ENCODE measurements around the gene DCDC2C.

DCDC2C gene

DNA sequence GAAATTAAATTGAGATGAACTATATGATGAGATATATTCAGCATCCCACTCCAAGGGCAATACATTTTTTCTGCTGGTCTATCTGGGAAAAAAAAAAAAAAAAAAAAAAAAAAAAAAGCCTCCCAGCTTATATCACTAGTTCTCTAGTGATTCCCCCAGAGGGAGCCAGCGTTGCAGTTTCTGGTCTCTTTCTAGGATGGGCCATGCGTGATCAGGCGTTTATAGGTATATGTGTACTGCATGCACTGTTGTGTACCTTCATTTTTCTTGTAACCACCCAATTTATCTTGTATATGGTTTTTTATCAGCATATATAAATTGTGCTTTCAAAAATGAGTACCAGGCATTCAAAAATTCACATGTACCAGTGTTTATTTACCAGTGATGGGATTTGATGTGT lies 35.1 kb downstream of the DCDC2C start:
- no peak overlapping the region for H3K4me3 ChIP-seq (ENCODE audit: low read length)
- TF ChIP-seq ZNF274 (IDR thresholded peaks at IDR 0.05; ENCODE audit: low read depth, low read length): no peak

DNA sequence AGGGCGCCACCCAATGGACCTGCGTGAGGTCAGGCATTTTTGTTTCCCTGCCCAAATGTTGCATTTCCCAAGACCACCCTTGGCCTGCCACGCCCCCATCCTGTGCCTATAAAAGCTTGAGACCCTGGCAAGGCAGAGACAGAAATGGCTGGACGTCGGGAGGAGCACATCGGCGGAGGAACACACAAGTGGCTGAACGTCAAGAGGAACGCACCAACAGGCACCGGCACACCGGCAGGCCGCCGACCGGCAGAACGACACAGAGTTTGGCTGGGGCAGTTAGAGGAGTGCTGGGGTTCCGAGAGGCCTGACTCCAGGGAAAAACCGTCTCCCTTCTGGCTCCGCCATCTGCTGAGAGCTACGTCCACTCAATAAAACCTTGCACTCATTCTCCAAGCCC lies 35.9 kb downstream of the DCDC2C start:
- TF ChIP-seq ZNF274 (IDR thresholded peaks at IDR 0.05; ENCODE audit: low read depth, low read length): no peak
- H3K4me3 ChIP-seq (ENCODE audit: low read length): no peak overlapping the region

DNA sequence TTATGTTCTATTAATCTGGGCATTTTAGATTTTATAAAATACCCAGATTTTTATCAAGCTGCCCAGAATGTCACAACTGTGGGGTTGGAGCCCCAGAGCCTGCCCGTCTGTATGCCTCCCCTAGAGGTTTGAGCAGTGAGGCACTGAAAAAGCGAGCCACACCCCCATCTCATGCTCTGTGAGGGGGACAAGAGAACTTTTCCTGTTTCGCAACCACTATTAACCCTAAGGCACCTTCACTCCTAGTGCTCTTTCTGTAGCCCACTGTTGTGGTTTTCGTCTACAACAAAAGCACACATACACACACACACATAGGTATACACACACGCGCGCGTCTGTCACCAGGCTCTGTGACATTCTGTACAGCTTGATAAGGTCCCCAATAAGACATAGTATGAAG lies 38.0 kb downstream of the DCDC2C start:
- no peak for TF ChIP-seq ZNF274 (IDR thresholded peaks at IDR 0.05; ENCODE audit: low read depth, low read length)
- H3K4me3 ChIP-seq (ENCODE audit: low read length): no peak overlapping the region

DNA sequence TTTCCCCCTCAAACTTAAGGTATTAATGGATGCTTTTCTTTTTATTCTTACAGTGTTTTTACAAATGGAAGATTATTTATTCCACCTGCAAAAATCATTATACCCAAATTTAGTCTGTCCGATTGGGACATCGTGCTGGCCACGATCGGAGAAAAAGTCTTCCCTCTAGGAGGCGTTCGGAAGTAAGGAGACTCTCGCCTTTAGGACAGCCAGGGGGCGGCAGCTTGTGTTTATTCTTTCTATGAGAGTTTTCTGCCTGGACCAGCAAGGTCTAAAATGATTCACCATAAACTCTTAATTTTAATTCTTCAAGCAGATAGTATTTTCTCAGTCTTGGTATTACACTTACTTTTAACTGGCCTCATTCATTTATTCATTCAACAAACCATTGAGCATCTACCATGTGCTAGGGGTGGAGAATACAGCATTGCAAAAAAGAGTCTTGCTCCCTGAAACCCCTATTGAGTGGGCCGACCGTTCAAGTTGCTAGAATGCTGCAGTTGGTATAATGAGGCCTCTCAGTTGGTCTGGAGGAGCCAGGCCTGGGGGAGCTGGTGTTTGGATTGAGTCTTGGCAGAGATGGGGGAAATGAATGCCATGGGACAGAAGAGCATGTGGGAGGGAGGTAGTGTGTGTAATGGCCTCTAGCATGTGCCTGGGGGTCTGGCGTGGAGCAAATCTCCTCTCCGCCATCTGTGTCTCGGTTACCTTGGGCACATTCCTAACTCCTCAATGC lies 38.7 kb downstream of the DCDC2C start:
- H3K4me3 ChIP-seq (ENCODE audit: low read length): no peak overlapping the region
- TF ChIP-seq ZNF274 (IDR thresholded peaks at IDR 0.05; ENCODE audit: low read depth, low read length): no peak

DNA sequence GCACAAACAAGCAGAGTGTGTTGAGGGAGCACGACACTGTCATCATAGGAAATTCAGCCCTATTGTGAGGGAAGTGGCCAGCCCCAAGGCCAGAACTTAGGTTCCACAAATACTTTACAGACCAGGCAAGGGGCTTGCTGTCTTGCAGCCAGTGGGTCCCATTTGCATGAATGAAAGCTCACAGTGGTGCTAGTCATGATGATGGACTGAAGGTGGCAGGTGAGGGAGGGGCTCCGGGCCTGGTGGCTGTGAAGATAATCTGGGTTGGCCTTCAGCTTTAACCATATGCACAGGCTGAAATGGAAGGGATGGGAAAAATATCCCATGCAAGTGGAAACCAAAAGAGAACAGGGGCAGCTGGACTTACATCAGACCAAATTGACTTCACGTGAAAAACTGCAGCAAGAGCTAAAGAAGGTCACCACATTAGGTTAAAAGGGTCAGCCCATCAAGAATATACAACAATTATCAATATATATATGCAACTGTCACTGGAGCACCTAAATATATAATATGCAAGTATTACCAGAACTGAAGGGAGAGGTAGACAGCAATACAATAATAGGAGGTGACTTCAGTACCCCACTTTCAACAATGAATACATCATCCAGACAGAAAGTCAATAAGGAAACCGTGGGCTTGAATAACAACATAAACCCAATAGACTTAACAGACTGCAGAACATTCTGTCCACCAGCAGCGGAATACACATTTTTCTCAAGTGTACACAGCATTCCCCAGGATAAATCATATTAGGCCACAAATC lies 39.6 kb downstream of the DCDC2C start:
- no peak for TF ChIP-seq ZNF274 (IDR thresholded peaks at IDR 0.05; ENCODE audit: low read depth, low read length)
- H3K4me3 ChIP-seq (ENCODE audit: low read length): no peak overlapping the region

DNA sequence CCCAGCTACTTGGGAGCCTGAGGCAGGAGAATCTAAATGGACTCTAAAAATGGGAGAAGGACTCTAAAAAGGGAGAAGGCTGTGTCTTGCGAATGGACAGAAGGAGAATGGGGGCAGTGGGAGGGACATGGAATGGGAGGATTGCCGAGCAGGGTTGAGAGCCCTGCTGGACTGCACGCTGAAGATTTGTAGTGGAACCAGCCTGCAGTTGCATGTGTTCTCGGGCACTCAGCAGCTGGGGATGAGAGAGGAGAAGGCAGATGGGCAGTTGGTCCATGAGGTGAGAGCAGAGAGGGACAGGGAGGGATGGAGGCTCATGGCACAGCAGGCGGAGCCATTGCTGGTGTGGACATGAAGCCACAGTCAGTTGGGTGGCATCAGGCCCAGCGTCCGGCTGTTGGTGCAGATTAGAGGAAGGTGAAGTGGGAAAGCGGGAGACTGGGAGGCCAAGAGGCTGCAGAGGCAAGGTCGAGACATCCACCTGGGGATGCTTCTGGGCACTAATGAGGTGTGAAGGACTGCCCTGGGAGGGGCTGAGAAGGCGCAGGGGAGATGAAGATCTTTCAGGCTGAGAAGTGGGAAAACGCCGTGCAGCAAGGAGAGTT lies 40.7 kb downstream of the DCDC2C start:
- H3K4me3 ChIP-seq (ENCODE audit: low read length): no peak overlapping the region

DNA sequence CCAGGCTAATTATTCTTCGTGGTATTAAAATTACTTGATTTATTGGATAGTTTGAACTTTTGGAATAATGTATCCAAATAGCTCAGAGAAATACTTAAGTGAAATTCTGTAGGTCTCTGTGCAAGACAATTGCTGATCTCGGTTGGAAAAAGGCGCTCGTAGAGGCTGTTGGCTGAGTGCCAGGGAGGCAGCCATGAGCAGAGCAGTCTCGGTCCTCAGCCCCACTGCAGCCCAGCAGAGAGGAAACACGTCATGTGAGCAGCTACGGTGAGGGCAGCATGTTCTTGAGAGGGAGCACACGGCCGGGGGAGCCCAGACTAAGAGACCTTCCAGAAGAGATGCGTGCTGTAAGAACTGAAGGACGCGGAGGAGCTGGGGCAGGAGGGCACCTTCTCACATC lies 42.5 kb downstream of the DCDC2C start:
- TF ChIP-seq ZNF274 (IDR thresholded peaks at IDR 0.05; ENCODE audit: low read depth, low read length): no peak
- H3K4me3 ChIP-seq (ENCODE audit: low read length): no peak overlapping the region

More for the DNA sequence above, 40.7 kb downstream of the DCDC2C start:
- no peak for TF ChIP-seq ZNF274 (IDR thresholded peaks at IDR 0.05; ENCODE audit: low read depth, low read length)

DNA sequence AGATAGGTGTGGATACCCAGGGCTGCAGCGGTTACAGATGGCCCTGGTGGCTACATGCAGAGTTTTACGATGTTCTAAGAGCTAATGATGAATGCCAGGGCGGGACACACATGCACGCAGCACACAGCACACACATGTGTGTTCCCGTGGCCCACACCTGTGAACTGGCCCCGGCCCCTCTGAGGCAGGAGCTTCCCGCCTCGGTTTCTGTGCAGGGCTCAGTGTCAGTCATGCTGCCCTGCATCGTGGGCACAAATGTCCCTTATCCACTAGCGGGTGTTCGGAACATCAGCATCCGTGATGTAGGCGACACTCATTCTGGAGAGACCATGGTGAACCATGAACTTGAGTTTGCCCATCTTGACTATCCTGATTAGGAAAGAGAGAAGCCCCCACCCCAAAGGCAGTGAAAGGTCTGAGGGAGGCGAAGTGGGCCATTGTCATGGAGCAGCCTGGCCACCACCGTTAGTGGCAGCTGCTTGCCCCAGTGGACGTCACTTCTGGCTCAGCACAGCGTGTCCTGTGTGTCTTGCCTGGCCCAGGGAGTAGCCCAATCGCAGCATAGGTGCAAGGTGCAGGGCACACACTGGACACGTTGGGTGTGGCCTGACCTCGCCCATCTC lies 43.8 kb downstream of the DCDC2C start:
- no peak overlapping the region for H3K4me3 ChIP-seq (ENCODE audit: low read length)
- no peak for TF ChIP-seq ZNF274 (IDR thresholded peaks at IDR 0.05; ENCODE audit: low read depth, low read length)

DNA sequence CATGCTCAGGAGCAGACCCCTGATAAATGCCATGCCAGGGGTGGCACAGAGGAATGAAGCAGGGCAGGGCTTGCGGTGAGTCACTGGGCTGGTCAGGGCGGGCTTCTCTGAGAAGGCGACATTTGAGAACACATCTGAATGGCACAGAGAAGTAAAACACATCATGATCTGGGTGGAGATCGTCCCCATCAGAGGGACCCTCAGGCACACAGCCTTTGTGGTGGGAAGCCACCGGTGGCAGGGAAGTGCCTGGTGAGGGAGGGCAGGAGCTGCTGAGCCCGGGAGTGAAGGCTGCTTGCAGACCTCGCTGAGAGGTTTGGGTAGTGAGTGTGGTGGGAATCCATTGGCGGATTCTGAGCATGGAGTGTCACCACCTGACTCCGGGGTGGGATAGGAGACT lies 44.5 kb downstream of the DCDC2C start:
- no peak overlapping the region for H3K4me3 ChIP-seq (ENCODE audit: low read length)
- no peak for TF ChIP-seq ZNF274 (IDR thresholded peaks at IDR 0.05; ENCODE audit: low read depth, low read length)

DNA sequence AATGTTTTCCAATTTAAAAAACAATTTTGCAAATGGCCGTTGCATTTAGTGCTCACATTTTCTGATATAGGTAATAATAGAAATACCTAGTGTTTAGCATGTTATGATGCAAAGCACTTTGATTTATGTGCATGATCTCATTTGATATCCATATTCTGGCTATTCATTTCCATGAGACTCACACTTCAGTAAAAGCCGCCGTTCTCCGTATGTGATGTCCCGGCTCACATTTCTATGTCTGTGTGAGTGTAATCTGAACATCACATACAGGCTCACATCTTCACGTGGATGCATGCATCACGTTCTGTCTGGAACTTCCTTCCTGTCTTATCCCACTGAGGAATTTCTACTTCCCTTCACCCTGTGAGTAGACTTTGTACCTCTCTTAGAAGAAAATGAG lies 45.8 kb downstream of the DCDC2C start:
- H3K4me3 ChIP-seq (ENCODE audit: low read length): no peak overlapping the region
- TF ChIP-seq ZNF274 (IDR thresholded peaks at IDR 0.05; ENCODE audit: low read depth, low read length): no peak

DNA sequence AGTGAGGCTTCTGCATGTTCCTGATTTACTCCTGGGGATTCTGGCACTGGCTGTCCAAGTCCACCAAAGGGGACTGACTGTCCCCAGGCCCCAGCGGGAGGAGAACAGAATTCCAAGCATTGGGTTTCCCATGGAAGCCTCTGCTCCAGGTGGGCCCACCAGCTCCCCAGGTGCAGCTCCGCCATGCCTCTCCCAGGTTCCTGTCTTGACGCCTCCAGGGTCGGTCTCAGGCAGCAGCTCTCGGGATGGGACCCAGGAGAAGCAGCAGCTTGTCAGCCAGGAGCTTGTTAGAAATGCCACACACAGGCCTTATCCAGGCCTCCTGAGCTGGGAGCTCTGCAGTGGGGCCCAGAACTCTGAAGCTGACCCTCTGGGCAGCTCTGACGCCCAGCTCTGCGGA lies 47.9 kb downstream of the DCDC2C start:
- H3K4me3 ChIP-seq (ENCODE audit: low read length): no peak overlapping the region
- TF ChIP-seq ZNF274 (IDR thresholded peaks at IDR 0.05; ENCODE audit: low read depth, low read length): no peak

DNA sequence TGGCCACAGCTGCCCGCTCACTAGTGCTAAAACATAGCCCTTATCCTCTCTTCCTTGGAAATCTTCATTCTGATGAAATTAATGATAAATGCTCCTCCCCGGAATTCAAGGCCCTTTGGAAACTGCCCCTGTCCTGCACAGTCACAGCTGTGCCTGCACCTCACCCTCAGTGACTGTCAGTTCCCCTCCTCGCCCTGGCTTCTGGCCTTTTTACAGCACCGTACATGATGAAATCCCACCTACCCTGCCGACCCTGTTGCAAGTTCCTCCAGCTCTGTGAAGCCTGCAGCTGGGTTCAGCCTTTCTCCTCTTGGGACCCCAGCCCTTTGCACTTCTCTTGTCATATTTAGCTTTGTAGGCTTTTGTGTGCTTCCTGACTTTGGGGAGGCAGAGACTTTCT lies 48.4 kb downstream of the DCDC2C start:
- no peak for TF ChIP-seq ZNF274 (IDR thresholded peaks at IDR 0.05; ENCODE audit: low read depth, low read length)
- no peak overlapping the region for H3K4me3 ChIP-seq (ENCODE audit: low read length)

DNA sequence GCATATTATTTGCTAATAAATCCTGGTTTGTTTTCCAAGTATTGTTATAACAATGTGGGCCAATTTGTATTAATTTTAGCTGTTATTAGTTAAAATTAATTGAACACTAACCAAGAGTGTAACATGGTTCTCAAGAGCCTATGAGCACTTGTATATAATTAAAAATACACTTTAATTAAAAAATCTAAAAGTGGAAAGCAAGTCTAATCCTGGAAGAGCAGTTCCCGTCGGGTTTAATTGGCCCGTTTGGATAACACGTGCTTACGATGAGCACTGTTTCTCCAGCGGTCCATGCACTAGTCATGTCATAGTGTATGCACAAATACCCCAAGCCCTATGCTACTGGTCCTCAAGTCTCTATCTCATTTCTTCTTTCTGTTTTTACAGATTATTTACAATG lies 49.0 kb downstream of the DCDC2C start:
- H3K4me3 ChIP-seq (ENCODE audit: low read length): no peak overlapping the region
- no peak for TF ChIP-seq ZNF274 (IDR thresholded peaks at IDR 0.05; ENCODE audit: low read depth, low read length)

DNA sequence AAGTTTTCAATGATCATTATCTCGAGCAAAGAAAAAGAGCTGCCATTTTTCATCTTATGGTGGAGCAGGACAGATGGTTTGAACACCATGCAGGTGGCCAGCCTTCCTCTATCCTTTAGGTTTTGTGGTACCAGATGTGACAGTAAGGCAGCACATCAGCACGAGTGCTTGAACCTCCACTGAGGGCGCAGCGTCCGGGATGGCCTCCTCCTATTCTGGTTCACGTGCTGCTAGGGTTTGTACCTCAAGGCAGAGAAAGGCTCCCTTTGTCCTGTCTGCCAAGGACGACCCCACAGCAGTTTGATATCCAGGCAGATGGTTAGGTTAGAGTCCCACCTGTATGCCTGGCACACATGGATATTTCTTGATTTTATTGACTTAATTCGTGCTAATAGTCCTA lies 50.2 kb downstream of the DCDC2C start:
- no peak for TF ChIP-seq ZNF274 (IDR thresholded peaks at IDR 0.05; ENCODE audit: low read depth, low read length)

DNA sequence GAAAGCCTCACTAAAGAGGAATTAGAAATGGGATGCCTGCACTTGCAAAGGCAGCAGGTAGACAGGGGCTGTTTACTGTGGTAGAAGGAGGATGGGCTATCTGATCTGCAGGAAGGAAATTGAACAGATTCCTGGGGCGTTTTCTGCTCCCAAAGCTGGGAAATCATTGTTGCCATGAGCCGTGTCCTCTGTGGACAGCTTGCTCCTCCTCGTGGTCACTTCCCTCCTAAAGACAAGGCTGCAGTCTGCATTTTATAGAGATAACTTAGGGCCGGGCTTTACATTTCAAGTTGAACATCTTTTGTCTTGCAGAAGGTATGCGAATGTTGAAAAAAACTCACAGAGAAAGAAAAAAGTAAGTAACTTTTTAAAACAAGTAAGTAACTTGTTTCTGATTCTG lies 50.9 kb downstream of the DCDC2C start:
- no peak overlapping the region for H3K4me3 ChIP-seq (ENCODE audit: low read length)
- TF ChIP-seq ZNF274 (IDR thresholded peaks at IDR 0.05; ENCODE audit: low read depth, low read length): no peak

More for the DNA sequence above, 50.2 kb downstream of the DCDC2C start:
- no peak overlapping the region for H3K4me3 ChIP-seq (ENCODE audit: low read length)

Data from GM08714 (cell line).